OCI-LY7 (cell line): ENCODE data around the gene GPD2.

Experiments
- CTCF ChIP-seq: fragments of 200-600 bp; sonication (generic); conservative IDR thresholded peaks from 2 replicates; pipeline ENCODE4 v1.5.1; 2014; ENCODE audit warnings: mild to moderate bottlenecking, antibody characterized with exemption, low read length, moderate library complexity, mixed read lengths
- EZH2phosphoT487 ChIP-seq: fragments of 200-600 bp; sonication (generic); IDR thresholded peaks from 2 replicates; pipeline ENCODE4 v1.6.1; 2018; ENCODE audit warnings: low read depth, borderline replicate concordance, mild to moderate bottlenecking, mixed run types, antibody characterized with exemption, low read length, moderate library complexity, mixed read lengths

GRCh38 chr2:156539086-156539860 is 103.1 kb downstream of the GPD2 start:
- TF ChIP-seq CTCF = no peak
- TF ChIP-seq EZH2phosphoT487 = no peak
